Fibroblast of skin of abdomen (primary cell): ENCODE measurements around the gene CPSF7.
"Not testable (repeated sequence)": the region's sequence is repeated elsewhere in the genome, so short reads cannot be mapped to it uniquely, and the experiment has no call there.

Source experiments
- DNase-seq: peaks from one replicate; pipeline ENCODE4 v3.0.0-alpha.2; 2013

Gene CPSF7

DNA sequence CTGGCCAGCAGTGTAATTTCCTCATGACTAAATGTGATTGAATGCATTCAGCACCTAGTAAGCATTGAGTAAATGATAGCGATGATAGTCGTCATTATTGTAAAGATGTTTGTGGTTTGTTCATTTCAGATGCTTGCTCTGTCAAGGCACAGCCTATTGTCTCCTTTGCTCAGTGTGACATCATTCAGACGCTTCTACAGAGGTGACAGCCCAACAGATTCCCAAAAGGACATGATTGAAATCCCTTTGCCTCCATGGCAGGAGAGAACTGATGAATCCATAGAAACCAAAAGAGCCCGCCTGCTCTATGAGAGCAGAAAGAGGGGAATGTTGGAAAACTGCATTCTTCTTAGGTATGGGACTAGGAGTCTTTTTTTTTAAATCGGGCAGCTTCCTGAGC is 7.7 kb upstream of the CPSF7 start:
- no peak for DNase-seq

DNA sequence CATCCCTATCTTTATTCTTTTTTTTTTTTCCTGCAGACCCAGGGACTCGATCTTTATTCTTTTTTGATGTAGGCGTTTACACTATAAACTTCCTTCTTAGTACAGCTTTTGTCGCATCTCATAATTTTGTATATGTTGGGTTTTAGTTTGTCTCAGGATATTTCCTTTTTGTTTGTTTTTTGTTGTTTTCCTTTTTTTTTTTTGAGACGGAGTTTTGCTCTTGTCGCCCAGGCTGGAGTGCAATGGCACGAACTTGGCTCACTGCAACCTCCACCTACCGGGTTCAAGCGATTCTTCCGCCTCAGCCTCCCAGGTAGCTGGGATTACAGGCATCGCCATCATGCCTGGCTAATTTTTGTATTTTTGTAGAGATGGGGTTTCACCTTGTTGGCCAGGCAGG is 1.1 kb upstream of the CPSF7 start:
- not testable (repeated sequence) for DNase-seq

DNA sequence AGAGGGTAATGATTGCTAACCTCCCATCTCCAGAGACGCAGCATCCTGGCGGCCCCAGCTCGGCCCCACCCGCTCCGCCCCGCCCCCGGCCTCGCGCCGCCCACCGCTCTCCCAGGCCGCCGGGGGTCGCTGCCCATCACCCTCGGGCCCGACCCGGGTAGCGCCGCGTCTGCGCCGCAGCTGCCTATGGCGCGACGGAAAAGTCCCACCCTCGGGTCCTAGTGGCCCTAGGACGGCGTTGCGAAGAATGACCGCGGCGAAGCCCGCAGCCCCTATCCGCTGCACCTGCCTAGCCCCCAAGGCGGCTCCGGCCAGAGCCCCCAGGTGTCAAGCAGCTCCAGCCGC is 457 bp downstream of the CPSF7 start:
- peak; percentile 61 for DNase-seq

- no peak for DNase-seq
These were observed 4.2 kb downstream of the CPSF7 start for GRCh38 chr11:61425367-61426131.

DNA sequence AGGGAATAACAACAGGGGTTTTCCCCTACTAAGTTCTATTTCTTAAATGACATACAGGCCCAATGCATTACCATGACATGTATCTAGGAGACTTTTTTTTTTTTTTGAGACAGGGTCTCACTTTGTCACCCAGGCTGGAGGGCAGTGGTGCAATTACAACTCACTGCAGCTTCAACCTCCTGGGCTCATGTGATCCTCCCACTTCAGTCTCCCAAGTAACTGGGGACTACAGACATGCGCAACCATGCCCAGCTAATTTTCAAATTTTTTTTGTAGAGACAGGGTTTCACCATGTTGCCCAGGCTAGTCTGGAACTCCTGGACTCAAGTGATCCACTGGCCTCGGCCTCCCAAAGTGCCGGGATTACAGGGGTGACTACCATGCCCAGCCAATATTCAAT is 7.5 kb downstream of the CPSF7 start:
- DNase-seq = no peak

- no peak for DNase-seq
These were observed 11.6 kb downstream of the CPSF7 start for GRCh38 chr11:61418136-61418535.

DNA sequence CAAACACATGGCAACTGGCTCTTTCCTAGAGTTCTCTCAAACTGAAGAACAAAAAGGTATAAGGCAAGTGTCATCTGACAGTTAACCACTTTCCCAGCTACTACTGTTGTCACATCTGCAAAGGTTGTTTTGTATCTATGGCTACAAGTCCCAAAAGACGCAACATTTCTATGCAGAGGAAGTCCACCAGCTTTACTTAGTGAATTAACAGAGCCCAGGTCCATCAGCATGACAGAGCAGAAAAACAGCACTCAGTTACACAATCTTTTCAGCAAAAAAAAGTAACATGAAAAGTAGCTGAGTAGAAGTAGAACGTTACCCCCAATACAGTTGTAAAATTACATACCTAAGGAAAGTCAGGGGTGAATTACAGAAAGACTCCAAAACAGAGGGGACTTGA is 12.1 kb downstream of the CPSF7 start:
- no peak for DNase-seq

DNA sequence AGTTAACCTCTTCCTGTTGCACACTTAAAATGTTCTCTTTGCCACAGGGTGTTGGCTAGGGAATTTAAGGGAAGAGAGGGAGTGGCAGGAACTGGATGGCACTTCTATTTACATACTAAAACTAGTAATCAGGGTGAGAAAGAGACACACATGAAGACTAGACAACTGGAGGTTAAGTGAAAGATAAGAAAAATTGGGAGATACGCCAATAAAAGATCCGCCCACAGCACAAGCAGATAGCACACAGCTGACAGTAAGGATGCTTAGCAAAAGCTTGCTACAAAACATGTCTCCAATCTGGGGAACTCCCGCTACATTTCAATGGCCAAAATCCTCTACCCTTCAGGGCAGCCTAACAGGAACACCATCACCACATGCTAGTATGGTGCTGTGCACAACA is 12.8 kb downstream of the CPSF7 start:
- DNase-seq = no peak

- DNase-seq = no peak
These were observed 14.4 kb downstream of the CPSF7 start for GRCh38 chr11:61415381-61415780.

GRCh38 chr11:61414547-61414946 is 15.2 kb downstream of the CPSF7 start:
- DNase-seq = no peak

- no peak for DNase-seq
These were observed 16.3 kb downstream of the CPSF7 start for GRCh38 chr11:61413496-61413895.

DNA sequence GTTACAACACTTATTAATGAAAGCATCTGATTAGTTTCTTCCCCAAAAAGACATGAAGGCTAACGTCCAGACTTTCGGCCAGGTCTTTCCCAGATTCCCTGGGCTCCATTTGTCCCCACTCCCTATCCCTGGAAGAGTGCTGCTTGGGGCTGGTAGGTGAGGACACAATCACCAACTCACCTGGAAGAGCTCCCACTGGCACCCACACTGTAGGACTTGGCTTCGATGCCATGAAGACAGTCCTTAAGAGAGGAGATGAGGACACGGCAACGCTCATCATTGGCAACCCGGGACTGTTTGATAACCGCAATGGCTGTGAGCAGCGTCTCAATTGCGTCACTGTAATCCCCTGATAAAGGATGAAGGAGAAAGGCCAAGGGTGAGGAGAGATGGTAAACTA is 18.2 kb downstream of the CPSF7 start:
- DNase-seq = no peak

DNA sequence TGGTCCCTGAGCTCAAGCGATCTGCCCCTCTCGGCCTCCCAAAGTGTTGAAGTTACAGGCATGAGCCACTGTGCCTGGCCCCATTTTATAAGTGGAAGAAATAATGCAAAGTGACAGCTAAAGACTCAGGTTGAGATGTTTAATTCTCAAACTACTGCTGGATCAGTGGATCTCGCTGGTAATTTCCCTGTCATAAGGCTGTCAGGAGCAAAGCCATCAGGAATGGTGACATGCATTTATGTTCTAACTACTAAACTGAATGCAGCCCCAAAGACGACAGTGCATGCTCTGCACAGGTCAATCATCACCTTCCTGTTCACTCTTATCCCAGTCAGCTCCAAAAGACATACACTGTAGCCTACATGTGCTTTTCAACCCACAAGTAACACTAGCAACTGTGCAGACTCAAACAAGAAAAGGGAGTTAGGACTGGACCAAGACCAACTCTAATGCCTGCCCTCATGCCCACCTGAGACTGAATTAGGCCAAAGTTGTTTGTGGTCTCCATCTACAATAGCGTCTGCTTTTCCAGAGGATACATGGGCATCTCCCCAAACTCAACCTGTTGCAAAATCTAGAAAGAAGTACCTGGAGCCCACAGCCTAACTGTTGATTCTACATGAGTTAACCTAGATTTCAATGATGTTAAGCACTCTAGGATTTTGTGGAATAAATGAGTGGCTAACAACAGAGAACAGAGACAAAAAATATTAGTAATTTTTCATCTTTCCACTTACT is 22.6 kb downstream of the CPSF7 start:
- DNase-seq = no peak

GRCh38 chr11:61406067-61406466 is 23.7 kb downstream of the CPSF7 start:
- DNase-seq = no peak

GRCh38 chr11:61404641-61405040 is 25.1 kb downstream of the CPSF7 start:
- DNase-seq = no peak

- DNase-seq = no peak
These were observed 25.7 kb downstream of the CPSF7 start for GRCh38 chr11:61404103-61404502.

DNA sequence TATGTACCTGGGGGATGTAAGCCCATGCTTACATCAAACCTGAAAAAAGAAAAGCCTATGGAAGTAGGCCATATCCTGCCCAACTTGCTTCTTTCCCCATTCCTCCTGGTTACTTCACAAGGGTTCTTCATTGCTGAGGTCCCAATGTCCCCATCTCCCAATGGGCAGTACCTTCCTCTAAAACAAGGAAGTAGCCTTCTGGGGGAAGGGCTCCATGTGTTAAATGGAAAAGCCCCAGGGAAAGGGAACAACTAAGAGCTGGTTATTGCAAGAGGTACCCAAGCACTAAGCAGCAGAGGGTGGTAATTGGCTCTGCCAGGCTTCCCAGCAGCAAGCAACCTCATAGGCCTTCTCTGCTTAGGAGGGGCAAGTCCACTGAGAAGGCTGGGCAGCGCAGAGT is 26.1 kb downstream of the CPSF7 start:
- DNase-seq = no peak

DNA sequence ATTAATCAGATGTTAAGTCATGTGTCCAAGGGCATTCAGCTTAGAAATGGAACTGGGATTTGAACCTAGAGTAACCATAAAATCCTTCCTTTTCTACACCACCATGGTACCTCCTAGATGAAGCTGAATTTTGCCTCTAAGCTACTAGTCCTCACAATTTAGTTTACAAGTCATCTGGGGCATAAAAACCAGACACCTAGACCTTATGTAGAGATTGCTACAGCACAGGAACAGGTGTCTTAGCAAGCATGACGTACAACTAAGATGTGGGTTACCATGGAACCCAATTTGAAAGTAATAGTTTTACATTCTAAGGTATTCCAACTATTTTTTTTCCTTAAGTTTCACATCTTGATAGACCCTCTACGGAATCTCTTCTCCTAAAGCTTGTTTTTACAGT is 28.2 kb downstream of the CPSF7 start:
- no peak for DNase-seq

DNA sequence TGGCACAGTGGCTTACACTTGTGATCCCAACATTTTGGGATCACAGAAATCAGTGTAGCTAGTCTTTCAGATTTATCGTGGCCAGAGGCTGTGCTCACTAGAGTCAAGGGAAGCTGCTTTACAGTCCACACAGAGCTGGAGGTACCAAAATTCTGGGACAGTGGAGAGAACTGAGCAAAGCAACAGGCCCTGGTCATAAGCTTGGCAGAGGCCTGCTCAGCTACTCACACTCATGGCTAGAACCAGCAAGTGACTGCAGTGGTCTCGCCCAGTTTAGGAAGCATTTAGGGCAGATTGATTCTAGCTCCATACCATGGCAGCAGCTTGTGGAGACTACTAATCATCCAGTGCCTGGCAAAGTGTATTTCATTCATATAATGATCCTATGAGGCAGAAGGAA is 28.6 kb downstream of the CPSF7 start:
- no peak for DNase-seq

GRCh38 chr11:61392981-61393595 is 36.7 kb downstream of the CPSF7 start:
- peak; percentile 19 for DNase-seq

- no peak for DNase-seq
These were observed 39.6 kb downstream of the CPSF7 start for GRCh38 chr11:61390161-61390560.

DNA sequence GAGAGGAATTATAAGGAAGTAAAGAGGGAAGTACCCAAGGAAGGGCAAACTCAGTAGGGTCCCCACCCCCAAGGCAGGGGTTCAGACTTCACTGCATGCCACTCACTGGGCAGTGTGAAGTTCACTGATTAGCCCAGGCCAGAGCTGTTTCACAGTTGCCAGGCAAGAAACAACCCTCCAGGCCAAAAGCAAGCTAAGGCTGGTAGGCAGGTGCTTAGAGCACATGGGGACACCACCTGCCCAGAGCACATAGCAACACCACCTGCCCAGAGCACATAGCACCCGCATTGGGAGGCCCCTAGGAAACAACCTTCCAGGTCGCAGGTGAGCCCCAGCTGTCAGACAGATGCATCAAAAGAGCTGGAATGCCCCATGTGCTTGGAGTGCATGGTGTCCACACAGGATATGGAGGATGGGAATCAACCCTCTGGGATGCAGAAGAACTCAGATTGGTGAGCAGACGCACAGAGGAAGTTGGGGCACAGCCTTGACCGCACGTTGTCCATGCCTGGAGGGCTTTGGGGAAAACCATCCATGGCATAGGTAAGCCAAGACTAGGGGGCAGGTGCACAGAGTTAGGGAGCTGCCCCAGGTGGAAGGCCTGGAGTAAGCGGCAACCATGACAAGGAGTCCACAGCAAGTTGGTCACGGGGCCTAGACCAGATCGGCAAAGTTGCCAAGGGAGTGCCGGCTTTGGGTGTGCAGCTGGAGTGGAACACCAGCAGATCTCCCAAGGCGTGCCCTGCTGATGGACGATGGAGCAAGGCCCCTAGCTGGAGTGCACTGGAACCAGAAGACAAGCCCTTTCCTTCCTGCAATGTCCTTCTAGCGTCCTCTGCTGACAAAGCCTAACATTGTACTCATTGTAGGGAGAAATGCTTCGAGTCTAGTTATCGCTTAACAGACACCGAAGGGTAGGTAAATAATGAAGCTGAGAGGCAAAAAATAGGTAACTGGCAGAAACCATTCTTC is 45.2 kb downstream of the CPSF7 start:
- no peak for DNase-seq

- not testable (repeated sequence) for DNase-seq
These were observed 45.9 kb downstream of the CPSF7 start for GRCh38 chr11:61383859-61384258.
